Suprapubic skin (tissue), 4 donors: ENCODE measurements around the gene DNM3.

ENCODE experiments used
- EP300 ChIP-seq: sonication (generic); formaldehyde crosslinking; IDR thresholded peaks from one replicate; pipeline ENCODE4 v1.6.1; 2017; ENCODE audit warnings: antibody characterized with exemption
- POLR2AphosphoS5 ChIP-seq, 3 donors: sonication (generic); formaldehyde crosslinking; IDR thresholded peaks; one replicate each; pipeline ENCODE4 v1.6.1; 2017; ENCODE audit warnings: antibody characterized with exemption in 3 of 3
- TF ChIP-seq, protein P1 (sequence below), 2 donors: fragments of 200-600 bp in 1 of 2; fragments of 450-650 bp in 1 of 2; sonication (generic) in 1 of 2; IDR thresholded peaks; one replicate each; pipeline ENCODE4 v1.5.1; 2016 to 2019; ENCODE audit warnings: antibody characterized with exemption in 2 of 2, mild to moderate bottlenecking in 1 of 2, moderate library complexity in 1 of 2

DNA sequence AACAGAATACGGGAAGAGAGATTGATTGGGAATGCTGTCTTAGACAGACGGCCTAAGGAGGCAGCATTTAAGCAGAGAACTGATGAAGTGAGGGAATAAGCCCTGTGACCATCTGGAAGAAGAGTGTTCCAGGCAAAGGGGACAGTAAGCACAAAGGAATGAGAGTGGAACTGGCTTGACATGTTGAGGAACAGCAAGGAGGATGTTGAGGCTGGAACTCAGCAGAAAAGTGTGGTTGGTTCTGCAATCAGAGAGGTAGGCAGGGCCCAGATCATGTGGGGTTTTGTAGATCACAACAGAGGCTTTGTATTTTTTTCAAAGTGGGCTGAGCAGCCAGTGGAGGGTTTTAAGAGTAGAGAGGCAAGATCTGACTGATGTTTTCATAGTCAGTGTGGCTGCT, 157.4 kb downstream of the DNM3 start:
- no peak for TF ChIP-seq EP300
- TF ChIP-seq, protein P1, sequence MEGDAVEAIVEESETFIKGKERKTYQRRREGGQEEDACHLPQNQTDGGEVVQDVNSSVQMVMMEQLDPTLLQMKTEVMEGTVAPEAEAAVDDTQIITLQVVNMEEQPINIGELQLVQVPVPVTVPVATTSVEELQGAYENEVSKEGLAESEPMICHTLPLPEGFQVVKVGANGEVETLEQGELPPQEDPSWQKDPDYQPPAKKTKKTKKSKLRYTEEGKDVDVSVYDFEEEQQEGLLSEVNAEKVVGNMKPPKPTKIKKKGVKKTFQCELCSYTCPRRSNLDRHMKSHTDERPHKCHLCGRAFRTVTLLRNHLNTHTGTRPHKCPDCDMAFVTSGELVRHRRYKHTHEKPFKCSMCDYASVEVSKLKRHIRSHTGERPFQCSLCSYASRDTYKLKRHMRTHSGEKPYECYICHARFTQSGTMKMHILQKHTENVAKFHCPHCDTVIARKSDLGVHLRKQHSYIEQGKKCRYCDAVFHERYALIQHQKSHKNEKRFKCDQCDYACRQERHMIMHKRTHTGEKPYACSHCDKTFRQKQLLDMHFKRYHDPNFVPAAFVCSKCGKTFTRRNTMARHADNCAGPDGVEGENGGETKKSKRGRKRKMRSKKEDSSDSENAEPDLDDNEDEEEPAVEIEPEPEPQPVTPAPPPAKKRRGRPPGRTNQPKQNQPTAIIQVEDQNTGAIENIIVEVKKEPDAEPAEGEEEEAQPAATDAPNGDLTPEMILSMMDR (IDR thresholded peaks at IDR 0.05), result no peak
- TF ChIP-seq POLR2AphosphoS5 (IDR thresholded peaks at IDR 0.05), result no peak
